ENCODE measurements around the gene ARMH1. TPM values are rescaled to one million over a fixed set of nuclear protein-coding genes. Genes with fewer than 3 reads are reported as not detected.

Gene ARMH1
- total RNA-seq, 1 donor from 2014 or later, result not detected

- Histone ChIP-seq H3K4me3 (ENCODE audit: low read depth, low read length) (no peak overlapping the region), H3K27me3 (ENCODE audit: control insufficient read depth, insufficient read depth, low read length) (no peaks in the 10 kb centered on the region), H3K36me3 (ENCODE audit: control insufficient read depth, insufficient read depth, low read length) (no peaks in the 10 kb centered on the region)
- no peak for FAIRE-seq
- DNase-seq (ENCODE audit: low read depth), result no peak
- no peak for TF ChIP-seq CTCF (IDR thresholded peaks at IDR 0.05; ENCODE audit: insufficient read depth, low read length, severe bottlenecking)
Observed at GRCh38 chr1:44678626-44679025, 4.1 kb downstream of the ARMH1 start.

- Histone ChIP-seq H3K4me3 (ENCODE audit: low read depth, low read length) (no peak overlapping the region), H3K36me3 (ENCODE audit: control insufficient read depth, insufficient read depth, low read length) (no peaks in the 10 kb centered on the region), H3K27me3 (ENCODE audit: control insufficient read depth, insufficient read depth, low read length) (no peaks in the 10 kb centered on the region)
- DNase-seq (ENCODE audit: low read depth) (no peak), FAIRE-seq (no peak)
- no peak for TF ChIP-seq CTCF (IDR thresholded peaks at IDR 0.05; ENCODE audit: insufficient read depth, low read length, severe bottlenecking)
Observed at GRCh38 chr1:44679468-44679867, 5.0 kb downstream of the ARMH1 start.

- no peak for TF ChIP-seq CTCF (IDR thresholded peaks at IDR 0.05; ENCODE audit: insufficient read depth, low read length, severe bottlenecking)
- no peaks in the 10 kb centered on the region for H3K27me3 ChIP-seq (ENCODE audit: control insufficient read depth, insufficient read depth, low read length)
- DNase-seq (ENCODE audit: low read depth), result peak; percentile 22
- no peaks in the 10 kb centered on the region for H3K36me3 ChIP-seq (ENCODE audit: control insufficient read depth, insufficient read depth, low read length)
- no peak overlapping the region for H3K4me3 ChIP-seq (ENCODE audit: low read depth, low read length)
- no peak for FAIRE-seq
Observed at GRCh38 chr1:44681905-44682882, 7.7 kb downstream of the ARMH1 start.

- FAIRE-seq, result no peak
- H3K4me3 ChIP-seq (ENCODE audit: low read depth, low read length), result no peak overlapping the region
- no peak for TF ChIP-seq CTCF (IDR thresholded peaks at IDR 0.05; ENCODE audit: insufficient read depth, low read length, severe bottlenecking)
- H3K27me3 ChIP-seq (ENCODE audit: control insufficient read depth, insufficient read depth, low read length), result no peaks in the 10 kb centered on the region
- no peaks in the 10 kb centered on the region for H3K36me3 ChIP-seq (ENCODE audit: control insufficient read depth, insufficient read depth, low read length)
- no peak for DNase-seq (ENCODE audit: low read depth)
Observed at GRCh38 chr1:44682883-44683265, 8.4 kb downstream of the ARMH1 start.

- H3K36me3 ChIP-seq (ENCODE audit: control insufficient read depth, insufficient read depth, low read length), result no peaks in the 10 kb centered on the region
- DNase-seq (ENCODE audit: low read depth), result no peak
- FAIRE-seq, result no peak
- no peak overlapping the region for H3K4me3 ChIP-seq (ENCODE audit: low read depth, low read length)
- no peak for TF ChIP-seq CTCF (IDR thresholded peaks at IDR 0.05; ENCODE audit: insufficient read depth, low read length, severe bottlenecking)
- H3K27me3 ChIP-seq (ENCODE audit: control insufficient read depth, insufficient read depth, low read length), result no peaks in the 10 kb centered on the region
Observed at GRCh38 chr1:44684525-44684924, 10.0 kb downstream of the ARMH1 start.
